Activated CD4-positive, alpha-beta T cell treated with anti-CD3 and anti-CD28 coated beads, Interleukin-2, Interleukin-4, amounts not matched to agents 100 ng/mL and 50 ng/mL, durations not matched to agents 16 hours and 8 hours (primary cell): Measurements from ENCODE around the gene STK11IP.

Source experiments
- DNase-seq: peaks from one replicate; pipeline ENCODE4 v3.0.0-alpha.2; 2020; ENCODE audit warnings: low spot score

The STK11IP gene

GRCh38 chr2:219562049-219563020 is 35.3 kb upstream of the STK11IP start:
- no peak for DNase-seq

DNA sequence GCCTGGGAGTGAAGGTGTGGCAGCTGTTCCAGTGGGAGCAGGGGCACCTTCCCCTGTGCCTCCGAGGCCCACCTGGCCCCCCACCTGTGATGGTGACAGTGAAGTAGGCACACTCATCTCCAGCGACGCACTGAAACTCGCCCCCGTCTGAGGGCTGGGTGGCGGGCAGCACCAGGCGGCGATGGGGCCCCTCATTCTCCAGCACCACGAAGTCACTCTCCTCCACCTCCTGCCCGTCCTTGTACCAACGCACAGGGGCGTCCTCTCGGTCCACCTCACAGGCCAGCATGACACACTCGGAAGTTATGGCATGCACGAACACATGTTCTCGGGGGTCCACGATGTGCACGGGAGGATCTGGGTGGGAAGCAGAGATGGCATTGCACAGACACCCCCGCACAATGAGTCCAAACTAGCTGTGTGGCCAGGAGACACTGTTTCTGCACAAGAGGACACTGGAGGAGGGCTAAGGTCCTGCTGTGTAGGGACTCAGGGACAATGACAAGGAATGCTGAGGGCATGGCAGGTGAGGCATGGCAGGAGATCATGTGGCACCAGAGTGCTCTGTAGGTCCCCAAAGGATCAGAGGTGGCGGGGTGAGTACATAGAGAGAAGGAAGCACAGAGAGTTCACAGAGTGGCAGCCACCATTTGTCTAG is 34.3 kb upstream of the STK11IP start:
- DNase-seq = no peak

DNA sequence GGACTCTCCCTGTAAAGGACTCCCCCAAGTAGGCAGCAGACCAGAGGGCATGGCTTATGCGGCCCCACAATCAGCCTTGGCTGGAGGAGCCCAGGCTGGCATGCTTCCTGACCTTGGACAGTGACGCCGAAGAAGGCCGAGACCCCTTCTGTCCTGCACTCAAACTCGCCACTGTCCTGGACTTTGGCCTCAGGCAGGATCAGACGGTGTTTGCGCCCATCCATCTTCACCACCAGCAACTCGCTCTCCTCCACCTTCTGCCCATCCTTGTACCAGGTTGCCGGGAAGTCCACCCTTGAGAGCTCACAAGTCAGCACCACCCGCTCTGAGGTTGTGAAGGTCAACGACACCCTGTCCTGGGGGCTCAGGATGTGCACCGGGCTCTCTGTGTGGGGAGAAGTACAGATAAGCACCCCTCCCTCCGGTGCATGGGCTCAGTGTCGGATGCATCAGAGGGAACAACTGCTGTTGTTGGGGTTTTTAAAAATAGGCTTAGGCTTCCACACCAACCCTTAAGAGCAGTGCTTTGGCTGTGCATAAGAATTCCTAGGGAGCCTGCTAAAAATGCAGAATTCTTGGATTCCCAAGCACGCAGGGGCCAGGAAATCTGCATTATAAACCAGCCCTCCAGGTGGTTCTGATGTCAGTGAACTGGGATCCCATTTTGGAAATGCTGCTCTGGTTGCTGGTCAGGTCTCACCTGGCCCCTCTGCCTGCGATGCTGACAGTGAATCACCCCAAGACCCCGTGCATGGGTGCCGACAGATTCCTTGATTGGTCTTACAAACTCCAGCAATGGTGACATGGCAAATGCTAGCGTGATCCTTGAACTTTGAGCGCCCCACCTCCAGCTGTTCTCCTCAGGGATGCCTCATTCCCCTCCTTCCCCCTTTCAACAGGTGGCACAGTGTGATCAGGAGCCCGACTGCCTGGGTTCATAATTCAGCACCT is 32.3 kb upstream of the STK11IP start:
- DNase-seq = no peak

DNA sequence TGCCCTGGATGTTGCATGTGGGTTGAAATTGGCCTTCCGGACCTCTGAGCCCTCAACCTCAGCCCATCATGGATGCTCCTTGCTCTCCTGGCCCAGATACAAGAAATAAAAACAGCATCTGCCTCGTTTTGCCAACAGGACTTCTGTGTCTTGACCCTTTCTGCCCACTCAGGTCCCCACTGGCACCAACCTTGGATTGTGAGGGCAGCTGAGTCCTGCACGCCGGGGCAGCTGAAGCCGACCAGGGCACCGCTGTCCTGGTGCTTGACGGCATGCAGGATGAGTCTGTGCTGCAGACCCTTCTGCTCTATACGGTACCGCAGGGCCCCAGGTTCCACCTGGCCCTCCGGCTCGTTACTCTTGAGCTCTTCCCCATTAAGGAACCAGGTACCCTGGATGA is 31.0 kb upstream of the STK11IP start:
- DNase-seq = no peak

- no peak for DNase-seq
These were observed 30.5 kb upstream of the STK11IP start for GRCh38 chr2:219567131-219567530.

DNA sequence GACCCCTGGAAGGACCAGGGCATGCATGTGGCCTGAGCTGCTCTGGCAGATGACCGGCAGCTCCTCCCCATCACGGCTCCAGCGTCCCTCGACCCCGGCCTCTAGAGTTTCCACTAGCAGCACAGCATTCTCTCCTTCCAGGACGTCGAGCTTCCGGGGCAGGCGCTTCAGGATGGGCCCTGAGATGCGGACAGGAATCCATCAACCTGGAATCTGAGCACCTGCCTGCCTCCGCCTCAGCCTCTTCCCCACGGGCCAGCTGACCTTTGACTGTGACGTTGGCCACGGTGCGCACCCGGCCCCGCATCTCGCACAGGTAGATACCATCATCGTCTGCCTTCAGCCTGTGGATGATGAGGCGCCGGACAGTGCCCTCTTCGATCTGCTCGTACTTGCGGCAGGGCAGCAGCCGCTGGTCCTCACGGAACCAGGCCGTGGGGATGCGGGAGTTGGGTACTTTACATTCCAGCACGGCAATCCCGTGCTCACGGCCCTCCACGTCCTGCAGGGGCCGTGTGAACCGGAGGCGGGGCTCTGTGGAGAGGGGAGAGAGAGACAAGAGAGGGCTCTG is 29.8 kb upstream of the STK11IP start:
- DNase-seq = no peak

- DNase-seq = no peak
These were observed 28.6 kb upstream of the STK11IP start for GRCh38 chr2:219569041-219569440.

GRCh38 chr2:219569635-219570034 is 28.0 kb upstream of the STK11IP start:
- DNase-seq = no peak

DNA sequence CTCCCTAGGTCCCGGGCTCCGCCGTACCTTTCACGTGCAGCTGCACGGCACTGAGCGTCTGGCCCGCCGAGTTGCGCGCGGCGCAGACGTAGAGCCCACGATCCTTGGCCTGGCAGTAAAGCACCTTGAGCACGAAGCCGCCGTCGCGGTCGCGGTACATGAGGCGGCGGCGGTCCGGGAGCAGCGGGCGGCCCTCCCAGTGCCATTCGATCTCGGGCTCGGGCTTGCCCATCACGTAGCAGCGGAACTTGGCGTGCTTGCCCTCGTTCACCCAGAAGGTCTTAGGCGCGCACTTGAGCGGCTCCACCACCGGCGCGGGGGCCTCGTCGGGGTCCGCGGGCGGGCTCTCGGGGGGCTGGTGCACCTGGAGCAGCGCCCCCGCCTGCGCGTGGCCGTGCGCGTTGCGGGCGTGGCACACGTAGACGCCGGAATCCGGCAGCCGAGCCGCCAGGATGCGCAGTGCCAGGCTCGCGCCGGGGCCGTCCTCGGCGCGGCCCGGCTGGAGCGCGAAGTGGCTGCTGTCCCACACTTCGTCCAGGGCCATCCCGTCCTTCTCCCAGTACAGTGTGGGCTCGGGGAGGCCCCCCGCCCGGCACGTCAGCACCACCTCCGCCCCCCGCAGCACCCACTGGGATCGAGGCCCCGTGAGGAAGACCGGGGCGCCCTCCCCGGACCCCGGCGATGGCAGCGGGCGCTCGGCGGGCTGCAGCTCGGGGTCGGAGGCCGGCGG is 27.3 kb upstream of the STK11IP start:
- no peak for DNase-seq

GRCh38 chr2:219570924-219571310 is 26.7 kb upstream of the STK11IP start:
- no peak for DNase-seq

- DNase-seq = no peak
These were observed 26.1 kb upstream of the STK11IP start, which contains the start of gene OBSL1 for GRCh38 chr2:219571311-219572236. Gene OBSL1 (minus strand): TSS chr2:219571539. CDS start chr2:219571232, 307 bp downstream.

GRCh38 chr2:219572237-219573001 is 25.2 kb upstream of the STK11IP start, which contains the start of gene INHA:
Gene INHA (plus strand): TSS chr2:219572310. CDS start chr2:219572375, 65 bp downstream.
- DNase-seq = no peak

GRCh38 chr2:219573166-219573565 is 24.5 kb upstream of the STK11IP start:
- no peak for DNase-seq

DNA sequence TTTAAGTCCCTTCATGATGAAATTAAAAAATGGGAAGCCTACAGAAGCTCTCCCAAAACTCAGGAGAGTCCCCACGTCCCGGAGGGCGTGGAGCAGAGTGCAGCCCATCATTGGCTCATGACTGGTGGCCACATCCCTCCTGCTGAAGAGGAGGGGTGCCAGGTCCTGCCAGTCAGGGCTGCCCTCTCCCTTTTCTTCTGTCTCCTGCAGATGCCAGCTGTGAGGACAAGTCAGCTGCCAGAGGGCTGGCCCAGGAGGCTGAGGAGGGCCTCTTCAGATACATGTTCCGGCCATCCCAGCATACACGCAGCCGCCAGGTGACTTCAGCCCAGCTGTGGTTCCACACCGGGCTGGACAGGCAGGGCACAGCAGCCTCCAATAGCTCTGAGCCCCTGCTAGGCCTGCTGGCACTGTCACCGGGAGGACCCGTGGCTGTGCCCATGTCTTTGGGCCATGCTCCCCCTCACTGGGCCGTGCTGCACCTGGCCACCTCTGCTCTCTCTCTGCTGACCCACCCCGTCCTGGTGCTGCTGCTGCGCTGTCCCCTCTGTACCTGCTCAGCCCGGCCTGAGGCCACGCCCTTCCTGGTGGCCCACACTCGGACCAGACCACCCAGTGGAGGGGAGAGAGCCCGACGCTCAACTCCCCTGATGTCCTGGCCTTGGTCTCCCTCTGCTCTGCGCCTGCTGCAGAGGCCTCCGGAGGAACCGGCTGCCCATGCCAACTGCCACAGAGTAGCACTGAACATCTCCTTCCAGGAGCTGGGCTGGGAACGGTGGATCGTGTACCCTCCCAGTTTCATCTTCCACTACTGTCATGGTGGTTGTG is 23.0 kb upstream of the STK11IP start:
- DNase-seq = no peak

DNA sequence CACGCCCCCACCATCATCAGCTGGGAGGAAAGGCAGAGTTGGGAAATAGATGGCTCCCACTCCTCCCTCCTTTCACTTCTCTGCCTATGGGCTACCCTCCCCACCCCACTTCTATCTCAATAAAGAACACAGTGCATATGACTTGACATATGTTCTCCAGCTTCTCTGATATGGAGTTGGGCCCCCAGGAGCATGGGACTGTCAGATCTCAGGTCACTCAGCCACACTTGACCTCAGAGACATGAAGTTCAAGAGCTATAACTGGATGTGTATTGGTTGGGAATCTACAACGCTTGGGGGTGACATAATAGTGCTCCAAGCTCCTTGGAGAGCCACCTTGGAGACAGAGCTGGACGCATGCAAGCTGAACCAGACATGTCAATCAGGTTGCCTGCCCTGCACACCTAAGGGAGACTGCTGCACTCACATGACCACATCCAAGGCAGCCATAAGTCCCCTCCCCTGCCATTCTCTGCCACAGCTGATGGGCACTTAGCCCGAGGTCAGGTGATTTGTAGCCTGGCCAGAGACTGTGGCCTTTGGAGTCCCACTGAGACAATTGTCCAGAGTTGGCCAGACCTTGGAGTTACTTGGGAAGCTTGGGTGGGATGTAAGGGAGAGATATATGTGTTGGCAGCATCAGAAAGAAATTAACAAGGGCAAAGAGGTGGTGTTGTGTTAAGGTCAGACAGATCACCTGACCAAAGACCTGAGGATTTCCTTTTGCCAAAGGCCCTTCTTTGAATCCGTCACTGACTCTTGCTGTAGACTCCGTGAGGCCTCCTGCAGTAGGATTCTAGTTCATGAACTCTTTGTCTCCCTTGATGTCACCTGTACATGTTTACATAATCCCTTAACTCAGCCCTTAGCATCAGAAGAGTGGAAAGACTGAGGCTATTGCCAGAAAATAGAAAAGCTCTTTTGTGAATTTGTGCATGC is 21.8 kb upstream of the STK11IP start:
- no peak for DNase-seq

DNA sequence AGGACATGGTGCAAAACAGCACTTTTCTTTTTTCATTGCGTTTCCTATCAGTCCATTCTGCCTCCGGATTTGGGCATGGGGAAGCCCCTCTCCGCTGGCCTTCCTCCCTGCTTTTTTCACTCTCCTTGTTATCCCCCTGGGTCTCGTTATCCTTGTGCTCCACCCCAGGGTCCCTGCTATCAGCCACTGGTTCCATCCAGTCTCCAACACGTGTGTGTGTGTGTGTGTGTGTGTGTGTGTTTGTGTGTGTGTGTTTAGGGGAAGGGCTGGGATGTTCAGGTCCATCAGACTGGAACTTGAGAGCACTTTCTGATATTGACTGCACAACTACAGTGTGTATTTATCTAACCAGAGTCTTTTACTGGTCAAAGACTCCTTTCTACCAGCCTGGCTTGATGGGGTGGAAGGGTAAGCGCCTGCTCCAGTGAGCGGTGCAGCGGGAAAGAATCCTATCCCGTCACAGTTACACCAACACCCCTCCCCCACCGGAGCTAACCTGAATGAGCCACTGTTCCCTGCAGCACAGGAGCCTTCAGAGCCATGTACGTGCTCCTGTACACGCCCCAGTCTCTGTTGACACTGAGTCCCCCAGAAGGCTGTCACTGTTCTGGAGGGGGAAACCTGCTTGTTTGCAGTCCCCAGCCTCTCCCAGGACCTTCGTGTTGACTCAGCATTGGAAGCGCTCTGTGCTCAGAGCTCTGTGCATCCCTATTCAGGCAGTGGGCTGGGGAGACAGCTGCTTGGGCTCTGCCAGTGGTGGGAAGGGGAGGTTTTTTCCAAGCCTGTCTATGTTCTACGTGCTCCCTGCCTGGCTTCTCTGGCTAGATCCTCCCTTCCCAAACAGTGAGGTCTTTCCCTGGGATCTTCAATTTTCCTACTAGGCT is 20.9 kb upstream of the STK11IP start:
- DNase-seq = no peak
